Measurements from ENCODE around the gene RAB8A.

- TF ChIP-seq CTCF (IDR thresholded peaks at IDR 0.05; ENCODE audit: low read depth, low read length) (no peak), EZH2phosphoT487 (IDR thresholded peaks at IDR 0.05; ENCODE audit: low read depth) (no peak)
Observed at GRCh38 chr19:16067205-16067938, 44.3 kb upstream of the RAB8A start.
